ENCODE measurements around the gene MTOR. TPM values are rescaled to one million over a fixed set of nuclear protein-coding genes. Genes with fewer than 3 reads are reported as not detected.

The MTOR gene
- total RNA-seq, 1 experiment from 2014 or later, result 36.1 TPM

DNA sequence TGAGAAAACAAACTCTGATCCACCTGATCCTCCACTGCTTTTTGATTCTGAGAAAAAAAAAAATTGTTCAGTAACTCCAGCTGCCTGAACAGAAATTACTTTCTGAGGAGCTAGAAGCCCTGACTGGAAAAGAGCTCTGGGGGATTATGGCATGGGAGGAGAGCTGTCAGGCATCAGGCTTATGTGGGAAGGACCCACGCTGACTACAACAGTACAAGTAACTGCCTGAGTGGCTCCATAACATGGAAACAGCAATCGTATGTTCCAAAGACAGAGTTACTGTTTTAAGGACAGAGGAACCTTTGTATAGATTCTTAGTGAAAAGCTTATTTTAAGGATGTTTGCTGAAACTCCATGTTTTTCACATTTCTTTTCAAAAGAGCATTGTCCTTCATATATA lies 74.4 kb downstream of the MTOR start:
- Mint-ChIP-seq H3K27ac (ENCODE audit: unreplicated experiment) (no peak overlapping the region), H3K9me3 (ENCODE audit: low read depth, unreplicated experiment) (no peaks in the 10 kb centered on the region), H3K36me3 (ENCODE audit: insufficient read depth, unreplicated experiment) (no peaks in the 10 kb centered on the region), H3K4me1 (ENCODE audit: low read depth, unreplicated experiment) (no peaks in the 10 kb centered on the region), H3K4me3 (ENCODE audit: low read depth, unreplicated experiment) (no peak overlapping the region), H3K27me3 (ENCODE audit: unreplicated experiment) (no peaks in the 10 kb centered on the region)
- no peak for DNase-seq
- intact Hi-C loops (cut with micrococcal nuclease; ENCODE audit: unreplicated experiment), result no loop called here
- BruUV-seq (replicated peaks), result no TSS peak
- no peak for TF ChIP-seq CTCF (IDR thresholded peaks at IDR 0.05; ENCODE audit: unreplicated experiment)
- CTCF ChIA-PET, result no interaction called here

- intact Hi-C loops (cut with micrococcal nuclease; ENCODE audit: unreplicated experiment), result no loop called here
- no peak overlapping the region for H3K4me3 Mint-ChIP-seq (ENCODE audit: low read depth, unreplicated experiment)
- no peak for TF ChIP-seq CTCF (IDR thresholded peaks at IDR 0.05; ENCODE audit: unreplicated experiment)
- H3K36me3 Mint-ChIP-seq (ENCODE audit: insufficient read depth, unreplicated experiment), result no peaks in the 10 kb centered on the region
- H3K9me3 Mint-ChIP-seq (ENCODE audit: low read depth, unreplicated experiment), result no peaks in the 10 kb centered on the region
- no peaks in the 10 kb centered on the region for H3K4me1 Mint-ChIP-seq (ENCODE audit: low read depth, unreplicated experiment)
- DNase-seq, result no peak
- BruUV-seq (replicated peaks), result no TSS peak
- no peaks in the 10 kb centered on the region for H3K27me3 Mint-ChIP-seq (ENCODE audit: unreplicated experiment)
- H3K27ac Mint-ChIP-seq (ENCODE audit: unreplicated experiment), result no peak overlapping the region
- CTCF ChIA-PET, result no interaction called here
Observed at GRCh38 chr1:11187494-11187893, 74.9 kb downstream of the MTOR start.

GRCh38 chr1:11187000-11187399 lies 75.4 kb downstream of the MTOR start:
- H3K27me3 Mint-ChIP-seq (ENCODE audit: unreplicated experiment), result no peaks in the 10 kb centered on the region
- TF ChIP-seq CTCF (IDR thresholded peaks at IDR 0.05; ENCODE audit: unreplicated experiment), result no peak
- no peak overlapping the region for H3K4me3 Mint-ChIP-seq (ENCODE audit: low read depth, unreplicated experiment)
- no peaks in the 10 kb centered on the region for H3K4me1 Mint-ChIP-seq (ENCODE audit: low read depth, unreplicated experiment)
- CTCF ChIA-PET, result no interaction called here
- DNase-seq, result no peak
- intact Hi-C loops (cut with micrococcal nuclease; ENCODE audit: unreplicated experiment), result no loop called here
- no peak overlapping the region for H3K27ac Mint-ChIP-seq (ENCODE audit: unreplicated experiment)
- no TSS peak for BruUV-seq (replicated peaks)
- no peaks in the 10 kb centered on the region for H3K9me3 Mint-ChIP-seq (ENCODE audit: low read depth, unreplicated experiment)
- no peaks in the 10 kb centered on the region for H3K36me3 Mint-ChIP-seq (ENCODE audit: insufficient read depth, unreplicated experiment)

DNA sequence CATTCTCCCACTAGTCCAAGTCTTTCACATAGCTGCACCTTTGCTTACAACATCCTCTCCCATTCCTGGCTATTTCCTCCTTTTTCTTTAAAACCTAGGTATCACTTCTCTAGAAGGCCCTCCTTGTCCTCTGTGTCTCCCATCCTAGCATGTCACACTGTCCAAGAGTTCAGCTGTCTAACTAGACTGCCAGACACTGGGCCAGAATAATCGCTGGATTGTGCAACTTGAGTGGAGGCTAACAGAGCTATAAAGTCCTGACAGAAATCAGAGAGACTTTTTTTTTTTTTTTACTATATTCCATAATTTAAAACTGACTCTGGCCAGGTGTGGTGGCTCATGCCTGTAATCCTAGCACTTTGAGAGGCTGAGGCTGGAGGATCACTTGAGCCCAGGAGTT lies 77.4 kb downstream of the MTOR start:
- no TSS peak for BruUV-seq (replicated peaks)
- H3K36me3 Mint-ChIP-seq (ENCODE audit: insufficient read depth, unreplicated experiment), result no peaks in the 10 kb centered on the region
- H3K4me1 Mint-ChIP-seq (ENCODE audit: low read depth, unreplicated experiment), result no peaks in the 10 kb centered on the region
- TF ChIP-seq CTCF (IDR thresholded peaks at IDR 0.05; ENCODE audit: unreplicated experiment), result no peak
- CTCF ChIA-PET, result interaction anchor here (1.5 kb wide), 1 partner anchor 8 kb away, joined by 3 read pairs; no protein-coding TSS in a partner anchor
- H3K27me3 Mint-ChIP-seq (ENCODE audit: unreplicated experiment), result no peaks in the 10 kb centered on the region
- no peak overlapping the region for H3K27ac Mint-ChIP-seq (ENCODE audit: unreplicated experiment)
- H3K4me3 Mint-ChIP-seq (ENCODE audit: low read depth, unreplicated experiment), result no peak overlapping the region
- no peaks in the 10 kb centered on the region for H3K9me3 Mint-ChIP-seq (ENCODE audit: low read depth, unreplicated experiment)
- intact Hi-C loops (cut with micrococcal nuclease; ENCODE audit: unreplicated experiment), result no loop called here
- no peak for DNase-seq

DNA sequence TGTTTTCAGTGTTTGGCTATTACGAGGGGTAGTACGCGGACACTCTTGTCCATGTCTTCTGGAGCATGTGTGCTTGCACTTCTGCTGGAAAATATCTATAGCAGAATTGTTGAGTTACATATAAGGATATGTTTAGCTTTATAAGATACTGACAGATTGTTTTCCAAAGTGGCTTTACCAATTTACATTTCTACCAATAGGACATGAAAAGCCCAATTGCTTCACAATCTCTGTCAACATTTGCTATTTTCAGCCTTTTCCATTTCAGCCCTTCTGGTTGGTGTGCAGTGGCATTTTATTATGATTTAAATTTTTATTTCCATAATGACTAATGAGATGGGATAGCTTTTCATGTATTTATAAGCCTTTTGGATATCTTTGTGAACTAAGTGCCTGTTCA lies 79.5 kb downstream of the MTOR start:
- intact Hi-C loops (cut with micrococcal nuclease; ENCODE audit: unreplicated experiment), result no loop called here
- Mint-ChIP-seq H3K27ac (ENCODE audit: unreplicated experiment) (no peak overlapping the region), H3K36me3 (ENCODE audit: insufficient read depth, unreplicated experiment) (no peaks in the 10 kb centered on the region), H3K4me1 (ENCODE audit: low read depth, unreplicated experiment) (no peaks in the 10 kb centered on the region), H3K27me3 (ENCODE audit: unreplicated experiment) (no peaks in the 10 kb centered on the region), H3K9me3 (ENCODE audit: low read depth, unreplicated experiment) (no peaks in the 10 kb centered on the region), H3K4me3 (ENCODE audit: low read depth, unreplicated experiment) (no peak overlapping the region)
- TF ChIP-seq CTCF (IDR thresholded peaks at IDR 0.05; ENCODE audit: unreplicated experiment), result no peak
- no TSS peak for BruUV-seq (replicated peaks)
- no peak for DNase-seq
- CTCF ChIA-PET, result no interaction called here

All from Calu3 (cell line).